ENCODE results near the gene CEP85L. TPM values are rescaled to one million over a fixed set of nuclear protein-coding genes. Genes with fewer than 3 reads are reported as not detected.

Gene CEP85L
- total and polyA plus RNA-seq, 2 experiments from 2014 or later = 12.4 to 13.0 TPM

- Histone ChIP-seq H3K79me2 (ENCODE audit: insufficient read depth) (peaks cover 100% of the 10 kb centered on the region), H3K9me3 (ENCODE audit: low read depth) (no peaks in the 10 kb centered on the region), H3K4me3 (no peak overlapping the region), H3K4me1 (ENCODE audit: insufficient read depth) (peaks cover 16% of the 10 kb centered on the region), H3K27ac (no peak overlapping the region), H4K20me1 (ENCODE audit: insufficient read depth) (no peaks in the 10 kb centered on the region), H2AFZ (no peak overlapping the region), H3K36me3 (ENCODE audit: low read depth) (no peaks in the 10 kb centered on the region), H3K9me2 (ENCODE audit: insufficient read depth) (no peaks in the 10 kb centered on the region), H3K4me2 (ENCODE audit: unreplicated experiment) (no peak overlapping the region), H3F3A (ENCODE audit: insufficient read depth) (peaks cover 22% of the 10 kb centered on the region; the same call in 1 of the 2 replicates), H3K27me3 (replicated peaks; ENCODE audit: insufficient read depth) (no peaks in the 10 kb centered on the region), H3K9ac (no peak overlapping the region)
- no peak for DNase-seq
- WGBS, 2 experiments (ENCODE audit: low coverage in 1 of 2, low lambda C conversion rate in 2 of 2, missing lambda C conversion rate in 2 of 2) = 94 to 98% methylated on average over 2 of the region's 2 CpGs
- in situ Hi-C loops (cut with MboI) = no loop called here
- TF ChIP-seq EZH2 (IDR thresholded peaks at IDR 0.05; ENCODE audit: insufficient read depth, poor library complexity, severe bottlenecking) (no peak), EZH2phosphoT487 (IDR thresholded peaks at IDR 0.05; ENCODE audit: insufficient read depth, low read depth) (no peak)
These were observed 6.0 kb downstream of the CEP85L start for GRCh38 chr6:118645395-118645794.

GRCh38 chr6:118644007-118644406, 7.4 kb downstream of the CEP85L start:
- H3K9ac ChIP-seq = no peak overlapping the region
- H2AFZ ChIP-seq = no peak overlapping the region
- peaks cover 16% of the 10 kb centered on the region for H3K4me1 ChIP-seq (ENCODE audit: insufficient read depth)
- peak; percentile 67 for DNase-seq
- no peak overlapping the region for H3K4me2 ChIP-seq (ENCODE audit: unreplicated experiment)
- WGBS, 2 experiments (ENCODE audit: low coverage in 1 of 2, low lambda C conversion rate in 2 of 2, missing lambda C conversion rate in 2 of 2) = 92 to 100% methylated on average over 2 of the region's 2 CpGs
- peaks cover 15% of the 10 kb centered on the region; the same call in 1 of the 2 replicates for H3F3A ChIP-seq (ENCODE audit: insufficient read depth)
- no peaks in the 10 kb centered on the region for H3K27me3 ChIP-seq (replicated peaks; ENCODE audit: insufficient read depth)
- TF ChIP-seq EZH2phosphoT487 (IDR thresholded peaks at IDR 0.05; ENCODE audit: insufficient read depth, low read depth) (no peak), EZH2 (IDR thresholded peaks at IDR 0.05; ENCODE audit: insufficient read depth, poor library complexity, severe bottlenecking) (no peak)
- H3K4me3 ChIP-seq = no peak overlapping the region
- peaks cover 100% of the 10 kb centered on the region for H3K79me2 ChIP-seq (ENCODE audit: insufficient read depth)
- H3K9me3 ChIP-seq (ENCODE audit: low read depth) = no peaks in the 10 kb centered on the region
- H3K36me3 ChIP-seq (ENCODE audit: low read depth) = no peaks in the 10 kb centered on the region
- H4K20me1 ChIP-seq (ENCODE audit: insufficient read depth) = no peaks in the 10 kb centered on the region
- H3K9me2 ChIP-seq (ENCODE audit: insufficient read depth) = no peaks in the 10 kb centered on the region
- in situ Hi-C loops (cut with MboI) = no loop called here
- H3K27ac ChIP-seq = peak overlapping the region; percentile 34

- H3K79me2 ChIP-seq (ENCODE audit: insufficient read depth) = peaks cover 100% of the 10 kb centered on the region
- H3K9me2 ChIP-seq (ENCODE audit: insufficient read depth) = no peaks in the 10 kb centered on the region
- H3K27me3 ChIP-seq (replicated peaks; ENCODE audit: insufficient read depth) = no peaks in the 10 kb centered on the region
- no peak for DNase-seq
- no peak overlapping the region for H3K4me3 ChIP-seq
- WGBS, 2 experiments (ENCODE audit: low coverage in 1 of 2, low lambda C conversion rate in 2 of 2, missing lambda C conversion rate in 2 of 2) = 95 to 96% methylated on average over 1 of the region's 1 CpG
- H3K36me3 ChIP-seq (ENCODE audit: low read depth) = no peaks in the 10 kb centered on the region
- no peak overlapping the region for H2AFZ ChIP-seq
- TF ChIP-seq EZH2phosphoT487 (IDR thresholded peaks at IDR 0.05; ENCODE audit: insufficient read depth, low read depth) (no peak), EZH2 (IDR thresholded peaks at IDR 0.05; ENCODE audit: insufficient read depth, poor library complexity, severe bottlenecking) (no peak)
- no peak overlapping the region for H3K4me2 ChIP-seq (ENCODE audit: unreplicated experiment)
- H3K9ac ChIP-seq = no peak overlapping the region
- no peaks in the 10 kb centered on the region for H4K20me1 ChIP-seq (ENCODE audit: insufficient read depth)
- peaks cover 15% of the 10 kb centered on the region; the same call in 1 of the 2 replicates for H3F3A ChIP-seq (ENCODE audit: insufficient read depth)
- in situ Hi-C loops (cut with MboI) = no loop called here
- no peaks in the 10 kb centered on the region for H3K9me3 ChIP-seq (ENCODE audit: low read depth)
- H3K27ac ChIP-seq = no peak overlapping the region
- peaks cover 12% of the 10 kb centered on the region; the same call in 1 of the 2 replicates for H3K4me1 ChIP-seq (ENCODE audit: insufficient read depth)
These were observed 10.3 kb downstream of the CEP85L start for GRCh38 chr6:118641042-118641441.

- no peaks in the 10 kb centered on the region for H3K27me3 ChIP-seq (replicated peaks; ENCODE audit: insufficient read depth)
- H3F3A ChIP-seq (ENCODE audit: insufficient read depth) = peaks cover 13% of the 10 kb centered on the region; the same call in 1 of the 2 replicates
- no peak for TF ChIP-seq EZH2 (IDR thresholded peaks at IDR 0.05; ENCODE audit: insufficient read depth, poor library complexity, severe bottlenecking)
- no peak for TF ChIP-seq EZH2phosphoT487 (IDR thresholded peaks at IDR 0.05; ENCODE audit: insufficient read depth, low read depth)
- H3K9me3 ChIP-seq (ENCODE audit: low read depth) = no peaks in the 10 kb centered on the region
- no peak for DNase-seq
- H3K9me2 ChIP-seq (ENCODE audit: insufficient read depth) = no peaks in the 10 kb centered on the region
- in situ Hi-C loops (cut with MboI) = no loop called here
- H4K20me1 ChIP-seq (ENCODE audit: insufficient read depth) = no peaks in the 10 kb centered on the region
- H3K4me2 ChIP-seq (ENCODE audit: unreplicated experiment) = no peak overlapping the region
- 81 to 89% methylated on average over 4 of the region's 4 CpGs for WGBS, 2 experiments (ENCODE audit: low coverage in 1 of 2, low lambda C conversion rate in 2 of 2, missing lambda C conversion rate in 2 of 2)
- no peak overlapping the region for H3K27ac ChIP-seq
- H3K9ac ChIP-seq = no peak overlapping the region
- peaks cover 8% of the 10 kb centered on the region; the same call in 1 of the 2 replicates for H3K4me1 ChIP-seq (ENCODE audit: insufficient read depth)
- no peak overlapping the region for H2AFZ ChIP-seq
- no peaks in the 10 kb centered on the region for H3K36me3 ChIP-seq (ENCODE audit: low read depth)
- no peak overlapping the region for H3K4me3 ChIP-seq
- H3K79me2 ChIP-seq (ENCODE audit: insufficient read depth) = peaks cover 100% of the 10 kb centered on the region
These were observed 12.1 kb downstream of the CEP85L start for GRCh38 chr6:118639054-118639964.
